DMS153 treated with DMSO at 0.1 percent for 48 hours (cell line): ENCODE data around the gene PPP1R12C.

Experiments
- DNase-seq: peaks from one replicate; lab custom pipeline; 2025; ENCODE audit not compliant: unreplicated experiment; lab: John Stamatoyannopoulos, UW

Gene PPP1R12C

GRCh38 chr19:55091126-55091910, 26.1 kb downstream of the PPP1R12C start:
- DNase-seq: no peak

- DNase-seq: no peak
Observed at GRCh38 chr19:55090564-55090963, 26.9 kb downstream of the PPP1R12C start.

DNA sequence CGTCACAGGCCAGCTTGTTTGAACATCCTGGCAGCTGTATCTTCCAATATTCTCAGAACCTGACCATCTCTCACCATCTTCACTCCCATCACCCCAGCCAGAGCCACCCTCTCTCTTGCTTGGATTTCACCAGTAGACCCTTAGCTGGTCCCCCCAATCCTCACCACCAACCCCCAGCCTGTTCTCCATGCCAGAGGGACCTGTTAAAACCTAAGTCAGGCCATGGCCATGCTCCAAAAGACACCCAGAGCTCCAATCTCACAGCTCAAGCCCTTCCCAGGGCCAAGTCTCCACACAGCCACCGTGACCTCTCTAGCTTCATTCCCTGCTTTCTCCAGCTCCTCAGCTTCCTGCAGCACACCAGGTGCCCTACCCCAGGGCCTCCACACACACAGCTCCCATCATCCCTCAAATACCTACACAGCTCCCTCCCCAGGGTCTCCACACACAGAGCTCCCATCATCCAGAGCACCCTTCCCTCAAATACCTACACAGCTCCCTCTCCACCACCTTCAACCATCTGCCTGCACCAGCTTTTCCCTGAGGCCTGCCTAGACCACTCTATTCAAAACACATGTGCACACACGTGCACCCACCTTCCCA, 28.0 kb downstream of the PPP1R12C start:
- DNase-seq: no peak

GRCh38 chr19:55088543-55089341, 28.7 kb downstream of the PPP1R12C start:
- peak; percentile 52 for DNase-seq

GRCh38 chr19:55088021-55088451, 29.4 kb downstream of the PPP1R12C start:
- no peak for DNase-seq

DNA sequence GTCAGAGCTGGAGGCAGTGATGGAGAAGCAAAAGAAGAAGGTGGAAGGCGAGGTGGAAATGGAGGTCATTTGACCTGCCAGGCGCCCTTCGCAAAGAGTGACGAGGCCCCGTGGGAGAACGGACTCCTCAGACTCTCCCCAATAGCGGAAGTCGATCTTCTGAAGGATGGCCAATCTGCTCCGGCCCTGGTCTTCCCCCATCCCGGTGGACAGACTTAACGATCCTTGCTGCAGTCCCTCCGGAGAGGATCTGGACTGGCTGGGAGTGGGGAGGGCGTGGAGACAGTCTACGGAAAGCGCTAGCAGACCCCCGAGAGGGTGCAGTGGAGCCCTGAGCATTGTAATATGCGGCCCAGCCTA, 29.9 kb downstream of the PPP1R12C start:
- no peak for DNase-seq

DNA sequence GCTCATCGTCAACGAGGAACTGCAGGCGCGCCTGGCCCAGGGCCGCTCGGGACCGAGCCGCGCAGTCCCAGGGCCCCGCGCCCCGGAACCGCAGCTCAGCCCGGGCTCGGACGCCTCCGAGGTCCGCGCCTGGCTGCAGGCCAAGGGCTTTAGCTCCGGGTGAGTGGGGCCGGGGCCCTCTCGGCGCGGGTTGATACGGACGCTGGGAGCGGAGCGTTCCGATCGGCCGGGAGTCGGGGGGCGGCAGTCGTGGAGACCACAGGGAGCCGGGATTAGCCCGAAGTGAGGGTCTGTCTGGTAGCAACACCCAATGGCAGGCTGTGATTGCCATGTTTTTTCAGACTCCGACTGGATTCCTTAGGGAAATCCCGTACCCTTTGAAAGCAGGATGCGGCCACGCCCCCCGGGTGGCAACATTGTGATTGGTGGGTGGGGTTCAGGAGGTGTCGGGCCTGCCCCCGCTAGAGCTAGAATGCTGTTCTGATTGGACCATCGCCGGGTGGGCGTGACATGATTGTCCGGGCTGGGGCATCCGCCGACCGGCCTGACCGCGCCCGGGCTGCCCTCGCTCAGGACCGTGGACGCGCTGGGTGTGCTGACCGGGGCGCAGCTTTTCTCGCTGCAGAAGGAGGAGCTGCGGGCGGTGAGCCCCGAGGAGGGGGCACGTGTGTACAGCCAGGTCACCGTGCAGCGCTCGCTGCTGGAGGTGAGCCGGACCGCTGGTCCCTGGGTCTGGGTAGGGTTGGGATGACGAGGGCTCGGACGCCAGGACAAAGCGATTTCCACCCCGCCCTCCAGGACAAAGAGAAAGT, 30.5 kb downstream of the PPP1R12C start:
- peak; percentile 82 for DNase-seq

DNA sequence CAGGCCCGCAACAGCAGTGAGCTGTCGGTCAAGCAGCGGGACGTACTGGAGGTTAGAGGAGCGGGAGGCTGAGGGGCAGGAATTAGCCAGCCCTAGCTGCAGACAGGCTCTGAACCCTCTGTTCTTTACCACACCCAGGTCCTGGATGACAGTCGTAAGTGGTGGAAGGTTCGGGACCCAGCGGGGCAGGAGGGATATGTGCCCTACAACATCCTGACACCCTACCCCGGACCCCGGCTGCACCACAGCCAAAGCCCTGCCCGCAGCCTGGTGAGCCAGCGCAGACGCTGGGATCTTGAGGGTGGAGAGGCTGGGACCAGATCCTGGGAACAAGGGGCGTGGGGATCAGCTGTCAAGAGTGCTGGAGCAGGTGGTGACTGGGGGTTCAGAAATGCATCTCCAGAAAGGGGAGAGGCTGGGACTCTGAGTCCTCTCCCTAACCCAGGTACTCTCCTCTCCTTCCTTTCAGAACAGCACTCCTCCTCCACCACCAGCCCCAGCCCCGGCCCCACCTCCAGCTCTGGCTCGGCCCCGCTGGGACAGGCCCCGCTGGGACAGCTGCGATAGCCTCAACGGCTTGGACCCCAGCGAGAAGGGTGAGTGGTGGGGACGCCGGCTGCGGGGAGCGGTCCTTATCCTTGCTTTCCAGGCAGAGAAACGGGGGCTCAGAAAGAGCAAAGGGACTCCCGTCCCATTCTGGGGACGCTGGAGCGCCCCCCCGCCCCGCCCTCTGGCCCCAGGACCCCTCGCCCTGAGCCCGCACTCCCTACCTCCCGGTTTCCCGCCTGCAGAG, 31.3 kb downstream of the PPP1R12C start:
- DNase-seq: no peak

- DNase-seq: no peak
Observed at GRCh38 chr19:55084416-55084815, 33.0 kb downstream of the PPP1R12C start.

- DNase-seq: no peak
Observed at GRCh38 chr19:55083004-55083850, 34.2 kb downstream of the PPP1R12C start.

- no peak for DNase-seq
Observed at GRCh38 chr19:55082020-55082851, 35.2 kb downstream of the PPP1R12C start.

- no peak for DNase-seq
Observed at GRCh38 chr19:55081770-55082019, 35.7 kb downstream of the PPP1R12C start.

- DNase-seq: peak; percentile 44
Observed at GRCh38 chr19:55080968-55081769, 36.3 kb downstream of the PPP1R12C start.

DNA sequence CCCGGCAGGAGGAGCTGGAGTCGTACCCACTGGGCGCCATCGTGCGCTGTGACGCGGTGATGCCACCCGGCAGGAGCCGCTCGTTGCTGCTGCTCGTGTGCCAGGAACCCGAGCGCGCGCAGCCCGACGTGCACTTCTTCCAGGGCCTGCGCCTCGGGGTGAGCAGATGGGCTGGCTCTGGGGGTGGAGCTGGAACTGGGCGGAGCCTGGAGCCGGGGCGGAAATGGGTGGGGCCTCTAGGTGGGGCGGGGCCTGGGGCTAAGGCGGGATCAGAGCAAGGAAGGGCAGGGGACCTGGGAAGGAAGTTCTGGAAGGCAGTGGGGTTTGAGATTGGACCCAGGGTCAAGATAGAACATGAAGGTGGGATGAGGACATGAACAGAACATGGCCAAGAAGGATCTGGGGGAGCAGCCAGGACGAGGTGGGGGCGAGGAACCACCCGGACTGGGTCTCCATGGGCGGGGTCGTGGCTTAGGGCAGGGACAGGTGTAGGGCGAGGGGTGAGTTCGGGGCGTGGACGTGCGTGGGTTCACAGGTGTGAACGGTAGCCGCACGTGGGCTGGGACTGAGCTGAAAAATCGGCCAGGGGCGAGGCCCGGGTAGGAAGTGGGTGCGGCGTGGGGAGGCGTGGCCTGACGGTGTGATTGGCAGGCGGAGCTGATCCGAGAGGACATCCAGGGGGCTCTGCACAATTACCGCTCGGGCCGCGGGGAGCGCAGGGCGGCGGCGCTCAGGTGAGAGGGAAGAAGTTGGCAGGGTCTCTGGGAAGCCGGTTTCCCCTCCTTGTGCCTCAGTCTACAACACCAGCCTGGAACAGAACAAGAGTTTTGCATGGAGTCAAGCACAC, 37.1 kb downstream of the PPP1R12C start:
- peak; percentile 76 for DNase-seq

- DNase-seq: no peak
Observed at GRCh38 chr19:55079400-55080038, 37.9 kb downstream of the PPP1R12C start.

DNA sequence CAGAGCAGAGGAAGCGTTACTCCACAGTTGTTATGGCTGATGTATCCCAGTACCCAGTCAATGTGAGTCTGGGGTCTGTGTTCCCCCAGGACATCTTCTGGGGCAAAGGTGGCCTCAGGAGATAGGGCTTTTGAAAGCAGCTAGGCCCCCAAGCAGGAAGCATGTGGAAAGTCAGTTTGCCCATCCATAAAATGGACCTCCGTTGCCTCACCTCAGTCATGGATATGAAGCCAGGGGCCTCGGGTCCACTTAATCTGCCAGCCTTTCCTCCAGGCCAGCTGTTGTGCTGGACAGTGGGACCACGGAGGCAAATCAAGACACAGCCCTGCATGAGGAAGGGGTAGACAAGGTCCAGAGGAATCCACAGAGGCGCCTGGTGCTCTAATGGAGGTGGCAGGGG, 38.4 kb downstream of the PPP1R12C start:
- no peak for DNase-seq

GRCh38 chr19:55077106-55077505, 40.3 kb downstream of the PPP1R12C start:
- no peak for DNase-seq
